ENCODE data around the gene STK36. TPM values are rescaled to one million over a fixed set of nuclear protein-coding genes. Genes with fewer than 3 reads are reported as not detected.

The STK36 gene
- total RNA-seq, 1 donor, result 25.7 TPM

DNA sequence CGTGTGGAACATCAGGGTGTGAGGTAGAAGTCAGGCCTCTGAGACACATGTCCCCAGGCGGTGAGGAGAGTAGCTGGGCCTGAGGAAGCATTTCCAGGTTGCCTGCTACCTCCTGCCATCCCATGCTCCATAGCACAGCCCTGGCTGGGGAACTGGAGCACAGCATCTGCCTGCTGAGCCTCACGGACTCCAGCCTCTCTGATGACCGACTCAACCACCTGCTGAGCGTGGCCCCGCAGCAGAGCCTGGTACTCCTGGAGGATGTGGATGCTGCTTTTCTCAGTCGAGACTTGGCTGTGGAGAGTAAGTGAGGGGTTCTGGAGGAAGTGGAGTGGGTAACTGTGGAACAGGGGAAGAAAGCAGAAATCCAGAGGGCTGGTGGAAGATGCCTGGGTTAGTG is 9.5 kb upstream of the STK36 start:
- H3K36me3 ChIP-seq (ENCODE audit: insufficient read depth, low read length), result peaks cover 65% of the 10 kb centered on the region
- H4K20me1 ChIP-seq (ENCODE audit: insufficient read depth, low read length), result no peaks in the 10 kb centered on the region
- H3K27me3 ChIP-seq (ENCODE audit: insufficient read depth, low read length), result no peaks in the 10 kb centered on the region
- no peak overlapping the region for H2AFZ ChIP-seq (ENCODE audit: low read length)
- H3K79me2 ChIP-seq (ENCODE audit: insufficient read depth, low read length), result peaks cover 33% of the 10 kb centered on the region
- no peak for DNase-seq (ENCODE audit: insufficient read length, low spot score, missing footprints)
- H3K4me2 ChIP-seq (ENCODE audit: insufficient read depth, low read length), result no peak overlapping the region
- H3K9me3 ChIP-seq (ENCODE audit: low read depth, low read length), result no peaks in the 10 kb centered on the region
- TF ChIP-seq, protein P1, sequence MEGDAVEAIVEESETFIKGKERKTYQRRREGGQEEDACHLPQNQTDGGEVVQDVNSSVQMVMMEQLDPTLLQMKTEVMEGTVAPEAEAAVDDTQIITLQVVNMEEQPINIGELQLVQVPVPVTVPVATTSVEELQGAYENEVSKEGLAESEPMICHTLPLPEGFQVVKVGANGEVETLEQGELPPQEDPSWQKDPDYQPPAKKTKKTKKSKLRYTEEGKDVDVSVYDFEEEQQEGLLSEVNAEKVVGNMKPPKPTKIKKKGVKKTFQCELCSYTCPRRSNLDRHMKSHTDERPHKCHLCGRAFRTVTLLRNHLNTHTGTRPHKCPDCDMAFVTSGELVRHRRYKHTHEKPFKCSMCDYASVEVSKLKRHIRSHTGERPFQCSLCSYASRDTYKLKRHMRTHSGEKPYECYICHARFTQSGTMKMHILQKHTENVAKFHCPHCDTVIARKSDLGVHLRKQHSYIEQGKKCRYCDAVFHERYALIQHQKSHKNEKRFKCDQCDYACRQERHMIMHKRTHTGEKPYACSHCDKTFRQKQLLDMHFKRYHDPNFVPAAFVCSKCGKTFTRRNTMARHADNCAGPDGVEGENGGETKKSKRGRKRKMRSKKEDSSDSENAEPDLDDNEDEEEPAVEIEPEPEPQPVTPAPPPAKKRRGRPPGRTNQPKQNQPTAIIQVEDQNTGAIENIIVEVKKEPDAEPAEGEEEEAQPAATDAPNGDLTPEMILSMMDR (IDR thresholded peaks at IDR 0.05; ENCODE audit: extremely low read depth, low read depth, low read length), result no peak
- no peak overlapping the region for H3K27ac ChIP-seq (ENCODE audit: low read depth, low read length)
- H3K4me3 ChIP-seq (ENCODE audit: insufficient read depth, low read length), result no peak overlapping the region
- peaks cover 10% of the 10 kb centered on the region for H3K4me1 ChIP-seq (ENCODE audit: insufficient read depth, low read length)

DNA sequence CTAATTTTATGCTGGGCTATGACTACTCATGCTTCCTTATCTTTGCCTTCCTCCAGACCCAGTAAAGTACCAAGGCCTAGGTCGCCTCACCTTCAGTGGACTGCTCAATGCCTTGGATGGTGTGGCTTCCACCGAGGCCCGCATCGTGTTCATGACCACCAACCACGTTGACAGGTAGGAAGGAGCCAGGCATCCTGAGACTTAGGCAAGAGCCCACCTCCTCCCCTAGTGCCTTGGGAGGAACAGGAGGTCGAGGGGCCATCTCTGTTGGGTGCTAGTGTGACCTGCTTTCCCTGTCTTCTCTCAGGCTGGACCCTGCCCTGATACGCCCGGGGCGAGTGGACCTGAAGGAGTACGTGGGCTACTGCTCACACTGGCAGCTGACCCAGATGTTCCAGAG is 9.1 kb upstream of the STK36 start:
- peaks cover 32% of the 10 kb centered on the region for H3K79me2 ChIP-seq (ENCODE audit: insufficient read depth, low read length)
- H3K27ac ChIP-seq (ENCODE audit: low read depth, low read length), result no peak overlapping the region
- H3K4me1 ChIP-seq (ENCODE audit: insufficient read depth, low read length), result peaks cover 10% of the 10 kb centered on the region
- no peaks in the 10 kb centered on the region for H3K9me3 ChIP-seq (ENCODE audit: low read depth, low read length)
- H4K20me1 ChIP-seq (ENCODE audit: insufficient read depth, low read length), result no peaks in the 10 kb centered on the region
- DNase-seq (ENCODE audit: insufficient read length, low spot score, missing footprints), result no peak
- H3K27me3 ChIP-seq (ENCODE audit: insufficient read depth, low read length), result no peaks in the 10 kb centered on the region
- no peak overlapping the region for H2AFZ ChIP-seq (ENCODE audit: low read length)
- TF ChIP-seq, protein P1 (IDR thresholded peaks at IDR 0.05; ENCODE audit: extremely low read depth, low read depth, low read length), result no peak
- no peak overlapping the region for H3K4me3 ChIP-seq (ENCODE audit: insufficient read depth, low read length)
- H3K36me3 ChIP-seq (ENCODE audit: insufficient read depth, low read length), result peaks cover 65% of the 10 kb centered on the region
- H3K4me2 ChIP-seq (ENCODE audit: insufficient read depth, low read length), result no peak overlapping the region

DNA sequence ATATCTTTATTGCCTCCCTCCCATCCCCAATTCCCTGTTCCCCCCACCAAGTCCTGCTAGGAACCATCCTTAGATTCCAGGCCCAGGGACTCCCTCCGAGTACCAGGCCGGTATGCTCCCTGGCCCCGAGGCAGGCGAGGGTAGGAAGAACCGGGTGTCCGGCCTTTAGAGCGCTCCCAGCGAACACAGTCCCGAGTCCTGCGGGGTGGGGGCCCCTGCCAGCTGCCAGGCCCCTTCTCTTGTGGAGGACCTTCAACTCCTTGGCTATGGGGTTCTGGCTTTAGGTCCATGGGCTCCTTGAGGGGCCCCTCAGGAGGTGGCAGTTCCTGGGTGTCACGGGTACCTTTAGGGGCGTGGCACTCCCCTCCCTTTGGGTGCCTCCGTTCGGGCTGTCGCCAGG is 8.0 kb upstream of the STK36 start:
- Histone ChIP-seq H3K27ac (ENCODE audit: low read depth, low read length) (no peak overlapping the region), H2AFZ (ENCODE audit: low read length) (no peak overlapping the region), H3K27me3 (ENCODE audit: insufficient read depth, low read length) (no peaks in the 10 kb centered on the region), H3K4me3 (ENCODE audit: insufficient read depth, low read length) (no peak overlapping the region), H3K4me1 (ENCODE audit: insufficient read depth, low read length) (peaks cover 5% of the 10 kb centered on the region), H3K4me2 (ENCODE audit: insufficient read depth, low read length) (no peak overlapping the region), H4K20me1 (ENCODE audit: insufficient read depth, low read length) (peaks cover 5% of the 10 kb centered on the region), H3K9me3 (ENCODE audit: low read depth, low read length) (no peaks in the 10 kb centered on the region), H3K79me2 (ENCODE audit: insufficient read depth, low read length) (peaks cover 31% of the 10 kb centered on the region), H3K36me3 (ENCODE audit: insufficient read depth, low read length) (peaks cover 71% of the 10 kb centered on the region)
- TF ChIP-seq, protein P1 (IDR thresholded peaks at IDR 0.05; ENCODE audit: extremely low read depth, low read depth, low read length), result no peak
- no peak for DNase-seq (ENCODE audit: insufficient read length, low spot score, missing footprints)

DNA sequence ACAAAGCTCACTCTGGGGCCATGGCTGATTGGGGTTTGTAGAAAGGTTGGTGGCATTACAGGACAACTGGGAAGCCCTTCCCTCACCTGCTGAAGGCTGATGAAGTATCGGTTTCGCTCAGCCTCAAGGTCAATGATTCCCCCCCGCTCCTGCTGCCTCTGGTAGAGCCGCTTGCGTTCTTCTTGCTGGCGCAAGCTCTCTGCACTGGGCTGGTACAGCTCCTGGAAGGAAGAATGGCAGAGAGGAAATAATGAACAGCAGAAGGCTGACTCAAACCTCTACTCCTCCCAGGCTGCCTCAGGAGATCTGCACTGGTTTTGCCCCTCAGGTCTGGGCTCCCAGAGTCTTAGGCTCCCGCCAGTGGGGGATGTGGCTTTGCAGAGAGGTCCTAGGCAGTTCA is 7.2 kb upstream of the STK36 start:
- H4K20me1 ChIP-seq (ENCODE audit: insufficient read depth, low read length), result peaks cover 12% of the 10 kb centered on the region
- DNase-seq (ENCODE audit: insufficient read length, low spot score, missing footprints), result no peak
- H2AFZ ChIP-seq (ENCODE audit: low read length), result no peak overlapping the region
- peaks cover 33% of the 10 kb centered on the region for H3K79me2 ChIP-seq (ENCODE audit: insufficient read depth, low read length)
- no peak overlapping the region for H3K4me2 ChIP-seq (ENCODE audit: insufficient read depth, low read length)
- no peak overlapping the region for H3K4me3 ChIP-seq (ENCODE audit: insufficient read depth, low read length)
- H3K36me3 ChIP-seq (ENCODE audit: insufficient read depth, low read length), result peaks cover 76% of the 10 kb centered on the region
- no peak overlapping the region for H3K27ac ChIP-seq (ENCODE audit: low read depth, low read length)
- no peaks in the 10 kb centered on the region for H3K9me3 ChIP-seq (ENCODE audit: low read depth, low read length)
- H3K4me1 ChIP-seq (ENCODE audit: insufficient read depth, low read length), result peaks cover 5% of the 10 kb centered on the region
- H3K27me3 ChIP-seq (ENCODE audit: insufficient read depth, low read length), result no peaks in the 10 kb centered on the region
- TF ChIP-seq, protein P1 (IDR thresholded peaks at IDR 0.05; ENCODE audit: extremely low read depth, low read depth, low read length), result no peak

All from osteoblast (primary cell).